Sigmoid colon (tissue), 7 donors: ENCODE measurements around the gene HOMER2. TPM values are rescaled to one million over a fixed set of nuclear protein-coding genes. Genes with fewer than 3 reads are reported as not detected.

Experiments used
- DNase-seq: peaks from one replicate; pipeline ENCODE4 v3.0.0-alpha.2; 2019
- H3K27ac ChIP-seq, 4 donors: fragments of 200-600 bp; sonication (generic); one replicate each; pipeline ENCODE4 v1.5.1; 2016 to 2019; ENCODE audit warnings: mild to moderate bottlenecking in 1 of 4
- H3K27me3 ChIP-seq, 3 donors: fragments of 200-600 bp; sonication (generic); one replicate each; pipeline ENCODE4 v1.5.1; 2019; ENCODE audit warnings: mild to moderate bottlenecking in 1 of 3
- H3K36me3 ChIP-seq, 4 donors: fragments of 200-600 bp; sonication (generic); one replicate each; pipeline ENCODE4 v1.5.1; 2016 to 2019
- H3K4me1 ChIP-seq, 4 donors: fragments of 200-600 bp; sonication (generic); one replicate each; pipeline ENCODE4 v1.5.1; 2017 to 2019
- H3K4me3 ChIP-seq, 4 donors: fragments of 200-600 bp; sonication (generic); one replicate each; pipeline ENCODE4 v1.5.1; 2017 to 2019; ENCODE audit warnings: mild to moderate bottlenecking in 2 of 4, moderate library complexity in 1 of 4
- H3K9me3 ChIP-seq, 4 donors: fragments of 200-600 bp in 3 of 4; sonication (generic) in 3 of 4; one replicate each; pipeline versions ENCODE4 v1.5.1 to v1.6.1; 2013 to 2019
- CTCF ChIP-seq, 4 experiments: fragments of 450-650 bp in 3 of 4; fragments of 200-600 bp in 1 of 4; IDR thresholded peaks; one replicate each; pipeline ENCODE4 v1.5.1; 2016 to 2019; ENCODE audit warnings: antibody characterized with exemption in 4 of 4, mild to moderate bottlenecking in 3 of 4, moderate library complexity in 2 of 4
- EP300 ChIP-seq, 4 donors: sonication (generic); formaldehyde crosslinking; IDR thresholded peaks; one replicate each; pipeline ENCODE4 v1.6.1; 2017; ENCODE audit warnings: antibody characterized with exemption in 4 of 4
- POLR2A ChIP-seq, 2 donors: fragments of 450-650 bp; IDR thresholded peaks; one replicate each; pipeline ENCODE4 v1.6.1; 2016; ENCODE audit warnings: antibody characterized with exemption in 2 of 2, mild to moderate bottlenecking in 2 of 2, moderate library complexity in 2 of 2
- POLR2AphosphoS5 ChIP-seq, 4 donors: sonication (generic); formaldehyde crosslinking; IDR thresholded peaks; one replicate each; pipeline ENCODE4 v1.6.1; 2017; ENCODE audit warnings: antibody characterized with exemption in 4 of 4
- WGBS, 2 donors: extraction: QIAGEN DNeasy Blood & Tissue Kit; methylation state at CpG; one replicate each; pipeline ENCODE4 v1.1.7; 2013; 5-methylcytosine and 5-hydroxymethylcytosine counted together
- intact Hi-C: fragments of 100-400 bp; cut with DNase I; formaldehyde crosslinking; loops from one replicate; pipeline ENCODE4 v1.15.1; 2023
- polyA plus RNA-seq, 3 donors: library from polyadenylated mRNA; stranded (reverse); fragments of 200-250 nt; gene quantifications; one replicate each; pipeline ENCODE4 v1.2.3, GENCODE V29; 2013
- total RNA-seq, 4 donors: library from RNA; depleted of rRNA; stranded (reverse); fragments of >200 nt; gene quantifications; one replicate each; pipeline ENCODE4 v1.1.0, GENCODE V29; 2016
- donor health status: healthy with polysubstance abuse.
- donor health status: Bipolar disorder and iron deficiency.
- donor health status: healthy.

The HOMER2 gene
- total and polyA plus RNA-seq, 7 donors = under 0.01 to 16.8 (median 7.1) TPM

- TF ChIP-seq CTCF (IDR thresholded peaks at IDR 0.05) (no peak), EP300 (IDR thresholded peaks at IDR 0.05) (no peak), POLR2AphosphoS5 (IDR thresholded peaks at IDR 0.05) (no peak)
- intact Hi-C loops = no loop called here
- no peaks in the 10 kb centered on the region for H3K9me3 ChIP-seq
- no peaks in the 10 kb centered on the region for H3K4me1 ChIP-seq
- no peak overlapping the region for H3K27ac ChIP-seq
- H3K4me3 ChIP-seq = no peak overlapping the region
- H3K27me3 ChIP-seq = no peaks in the 10 kb centered on the region
- H3K36me3 ChIP-seq = no peaks in the 10 kb centered on the region
- WGBS, 2 donors = 93 to 94% methylated on average over 5 of the region's 5 CpGs
- no peak for DNase-seq
Measured at GRCh38 chr15:82937712-82938058, 14.8 kb downstream of the HOMER2 start.

- no peak overlapping the region for H3K27ac ChIP-seq
- WGBS, 2 donors = 76 to 82% methylated on average over 4 of the region's 4 CpGs
- intact Hi-C loops = no loop called here
- no peaks in the 10 kb centered on the region for H3K36me3 ChIP-seq
- no peaks in the 10 kb centered on the region for H3K9me3 ChIP-seq
- H3K4me1 ChIP-seq = no peaks in the 10 kb centered on the region
- DNase-seq = no peak
- no peak overlapping the region for H3K4me3 ChIP-seq
- H3K27me3 ChIP-seq = no peaks in the 10 kb centered on the region
- no peak for TF ChIP-seq EP300 (IDR thresholded peaks at IDR 0.05)
- TF ChIP-seq POLR2AphosphoS5 (IDR thresholded peaks at IDR 0.05) = no peak
- TF ChIP-seq CTCF (IDR thresholded peaks at IDR 0.05) = no peak
- no peak for TF ChIP-seq POLR2A (IDR thresholded peaks at IDR 0.05)
Measured at GRCh38 chr15:82936966-82937711, 15.4 kb downstream of the HOMER2 start.

GRCh38 chr15:82935382-82935781 lies 17.1 kb downstream of the HOMER2 start:
- Histone ChIP-seq H3K9me3 (no peaks in the 10 kb centered on the region), H3K27ac (no peak overlapping the region), H3K36me3 (no peaks in the 10 kb centered on the region), H3K4me3 (no peak overlapping the region), H3K27me3 (no peaks in the 10 kb centered on the region), H3K4me1 (no peaks in the 10 kb centered on the region)
- TF ChIP-seq CTCF (IDR thresholded peaks at IDR 0.05) = no peak
- TF ChIP-seq EP300 (IDR thresholded peaks at IDR 0.05) = no peak
- TF ChIP-seq POLR2A (IDR thresholded peaks at IDR 0.05) = no peak
- TF ChIP-seq POLR2AphosphoS5 (IDR thresholded peaks at IDR 0.05) = no peak
- 72 to 79% methylated on average over 1 of the region's 1 CpG for WGBS, 2 donors
- DNase-seq = no peak
- intact Hi-C loops = no loop called here

- Histone ChIP-seq H3K36me3 (no peaks in the 10 kb centered on the region), H3K4me3 (no peak overlapping the region), H3K27me3 (no peaks in the 10 kb centered on the region), H3K4me1 (no peaks in the 10 kb centered on the region), H3K27ac (no peak overlapping the region), H3K9me3 (no peaks in the 10 kb centered on the region)
- DNase-seq = no peak
- intact Hi-C loops = no loop called here
- 81% methylated on average over 15 of the region's 15 CpGs for WGBS, 2 donors
- TF ChIP-seq POLR2A (IDR thresholded peaks at IDR 0.05) = no peak
- TF ChIP-seq CTCF (IDR thresholded peaks at IDR 0.05) = no peak
- no peak for TF ChIP-seq POLR2AphosphoS5 (IDR thresholded peaks at IDR 0.05)
- no peak for TF ChIP-seq EP300 (IDR thresholded peaks at IDR 0.05)
Measured at GRCh38 chr15:82934100-82934880, 18.2 kb downstream of the HOMER2 start.
